GM12875 (cell line): ENCODE results near the gene GJA1.
"Not testable (repeated sequence)": the region's sequence is repeated elsewhere in the genome, so short reads cannot be mapped to it uniquely, and the experiment has no call there.

Experiments
- H3K4me3 ChIP-seq: one replicate; pipeline ENCODE4 v1.5.1; 2011; ENCODE audit warnings: low read depth, low read length, control low read depth
- TF ChIP-seq, protein P1 (sequence below): IDR thresholded peaks from 2 replicates; pipeline ENCODE4 v1.5.1; 2011; ENCODE audit warnings: low read depth, mild to moderate bottlenecking, control low read depth, inconsistent platforms, low read length, moderate library complexity, borderline replicate concordance; ENCODE audit not compliant: insufficient read depth

Gene GJA1

GRCh38 chr6:121430514-121431460 lies 4.7 kb upstream of the GJA1 start:
- no peak overlapping the region for H3K4me3 ChIP-seq
- TF ChIP-seq, protein P1, sequence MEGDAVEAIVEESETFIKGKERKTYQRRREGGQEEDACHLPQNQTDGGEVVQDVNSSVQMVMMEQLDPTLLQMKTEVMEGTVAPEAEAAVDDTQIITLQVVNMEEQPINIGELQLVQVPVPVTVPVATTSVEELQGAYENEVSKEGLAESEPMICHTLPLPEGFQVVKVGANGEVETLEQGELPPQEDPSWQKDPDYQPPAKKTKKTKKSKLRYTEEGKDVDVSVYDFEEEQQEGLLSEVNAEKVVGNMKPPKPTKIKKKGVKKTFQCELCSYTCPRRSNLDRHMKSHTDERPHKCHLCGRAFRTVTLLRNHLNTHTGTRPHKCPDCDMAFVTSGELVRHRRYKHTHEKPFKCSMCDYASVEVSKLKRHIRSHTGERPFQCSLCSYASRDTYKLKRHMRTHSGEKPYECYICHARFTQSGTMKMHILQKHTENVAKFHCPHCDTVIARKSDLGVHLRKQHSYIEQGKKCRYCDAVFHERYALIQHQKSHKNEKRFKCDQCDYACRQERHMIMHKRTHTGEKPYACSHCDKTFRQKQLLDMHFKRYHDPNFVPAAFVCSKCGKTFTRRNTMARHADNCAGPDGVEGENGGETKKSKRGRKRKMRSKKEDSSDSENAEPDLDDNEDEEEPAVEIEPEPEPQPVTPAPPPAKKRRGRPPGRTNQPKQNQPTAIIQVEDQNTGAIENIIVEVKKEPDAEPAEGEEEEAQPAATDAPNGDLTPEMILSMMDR = no peak

DNA sequence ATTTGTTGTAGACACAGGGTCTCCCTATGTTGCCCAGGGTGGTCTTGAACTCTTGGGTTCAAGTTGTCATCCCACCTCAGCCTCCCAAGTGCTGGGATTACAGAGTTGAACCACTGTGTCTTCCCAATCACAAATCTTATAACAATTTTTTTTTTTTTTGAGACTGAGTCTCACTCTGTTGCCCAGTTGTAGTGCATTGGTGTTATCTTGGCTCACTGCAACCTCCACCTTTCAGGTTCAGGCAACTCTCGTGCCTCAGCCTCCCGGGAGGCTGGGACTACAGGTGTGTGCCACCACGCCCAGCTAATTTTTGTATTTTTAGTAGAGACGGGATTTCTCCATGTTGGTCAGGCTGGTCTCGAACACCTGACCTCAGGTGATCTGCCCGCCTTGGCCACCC lies 3.7 kb upstream of the GJA1 start:
- H3K4me3 ChIP-seq = not testable (repeated sequence)

DNA sequence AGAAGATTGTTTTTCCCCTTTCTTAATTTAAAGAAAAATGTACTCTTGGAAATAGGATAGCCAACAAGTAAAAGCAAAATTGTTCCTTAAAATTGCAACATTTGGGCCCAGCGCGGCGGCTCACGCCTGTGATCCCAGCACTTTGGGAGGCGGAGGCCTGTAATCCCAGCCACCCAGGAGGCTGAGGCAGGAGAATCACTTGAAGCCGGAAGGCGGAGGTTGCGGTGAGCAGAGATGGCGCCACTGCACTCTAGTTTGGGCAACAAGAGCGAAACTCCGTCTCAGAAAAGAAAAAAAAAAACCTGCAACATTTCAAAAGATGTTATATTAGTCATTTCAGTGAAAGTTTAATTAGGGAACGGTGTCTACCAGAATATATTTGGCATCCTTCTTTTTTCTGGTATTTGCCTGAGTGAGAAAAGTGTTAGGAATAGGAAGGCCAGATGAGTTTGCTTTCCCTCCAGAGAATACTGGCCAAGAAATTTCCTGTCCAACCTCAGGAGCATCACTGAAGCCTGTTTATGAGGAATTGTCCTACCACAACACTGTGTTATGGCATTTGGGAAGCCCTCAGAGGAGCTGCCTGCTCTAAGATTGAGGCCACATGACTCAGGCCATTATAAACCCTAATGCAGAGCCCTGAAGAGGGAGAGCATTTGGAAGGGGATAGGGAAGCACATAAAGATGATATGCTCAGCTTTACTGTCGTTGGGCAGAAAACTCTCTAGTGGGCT lies 1.2 kb upstream of the GJA1 start:
- TF ChIP-seq, protein P1 = no peak

GRCh38 chr6:121436274-121436857 lies 920 bp downstream of the GJA1 start:
- H3K4me3 ChIP-seq = no peak overlapping the region
- TF ChIP-seq, protein P1 = no peak

More for the DNA sequence above, 1.2 kb upstream of the GJA1 start:
- no peak overlapping the region for H3K4me3 ChIP-seq

DNA sequence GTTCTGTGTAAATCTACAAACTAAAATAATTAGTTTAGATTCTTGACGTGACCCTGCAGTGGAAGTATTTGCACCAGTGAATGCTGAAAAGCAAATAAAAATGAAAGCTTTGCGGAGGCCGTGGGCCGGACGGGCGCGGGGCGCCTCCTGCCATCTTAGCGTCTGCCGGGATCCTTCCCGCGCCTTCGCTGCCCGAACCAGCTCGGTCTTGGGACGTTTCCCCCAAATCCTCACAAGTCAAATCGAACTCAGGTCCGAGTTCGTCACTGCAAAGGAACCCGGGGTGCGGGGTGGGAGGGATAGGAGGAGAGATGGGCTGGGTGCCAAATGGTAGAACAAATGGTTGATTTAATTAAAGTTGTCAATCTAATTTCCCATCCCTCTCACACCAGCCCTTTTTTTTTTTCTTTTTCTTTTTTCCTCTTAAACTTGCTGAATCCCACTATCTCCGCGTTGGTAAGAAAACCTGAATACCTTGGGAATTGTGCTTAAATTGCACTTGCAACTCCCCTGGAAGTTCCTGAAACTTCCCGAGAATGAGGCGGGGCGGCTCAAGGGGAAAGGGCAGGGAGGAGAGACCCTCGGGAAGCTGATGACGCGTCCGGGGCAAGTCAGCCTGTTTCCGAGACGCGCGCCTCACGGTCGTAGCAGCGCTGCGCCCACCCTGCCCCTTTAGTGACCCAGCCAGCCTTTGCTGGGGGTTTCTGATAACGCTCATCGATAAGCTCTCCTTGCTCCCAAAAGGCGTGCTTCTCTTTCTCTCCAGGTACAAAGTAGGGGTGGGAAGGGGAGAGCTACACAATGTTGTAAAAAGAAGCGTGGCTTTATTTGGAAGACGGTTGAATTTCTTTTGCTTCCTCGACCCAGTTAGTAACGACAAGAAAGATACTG lies 1.8 kb downstream of the GJA1 start:
- TF ChIP-seq, protein P1 = no peak
- H3K4me3 ChIP-seq = no peak overlapping the region

DNA sequence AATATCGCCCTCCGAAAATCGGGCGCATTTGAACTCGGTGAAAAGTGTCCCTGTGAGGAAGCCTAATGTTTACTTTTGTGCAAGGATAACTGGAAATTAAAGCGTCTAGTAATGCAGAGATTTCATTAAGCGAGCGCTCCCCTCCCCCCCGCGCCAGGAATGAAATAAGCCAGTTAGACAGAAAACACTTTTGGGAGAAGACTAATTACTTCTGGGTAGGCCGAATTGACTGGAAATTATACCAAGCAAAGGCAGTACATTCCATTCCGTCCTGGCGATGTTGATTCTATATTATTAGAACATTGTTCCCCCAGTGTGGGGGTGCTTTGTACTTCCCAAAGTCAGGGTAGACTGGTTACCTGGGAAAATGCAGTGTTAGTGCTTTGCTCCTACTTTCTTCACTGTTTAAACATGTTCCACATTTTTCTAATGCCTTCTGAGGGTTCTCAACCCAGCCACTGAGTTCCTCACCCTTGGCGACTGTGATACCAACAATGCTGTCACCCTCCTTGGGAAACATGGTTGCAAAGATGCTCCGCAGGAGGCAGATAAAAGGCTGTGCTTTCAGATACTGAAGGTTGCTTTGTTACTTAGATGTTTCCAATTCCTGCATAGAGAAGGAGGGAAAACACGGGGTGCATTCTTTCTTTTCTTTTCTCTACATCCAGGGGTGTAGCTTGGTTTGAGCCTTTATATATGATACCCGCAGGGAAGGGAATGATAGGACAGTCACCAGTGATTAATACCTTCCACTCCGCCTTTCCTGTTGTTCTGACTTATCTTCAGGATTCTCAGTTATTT lies 2.6 kb downstream of the GJA1 start:
- no peak overlapping the region for H3K4me3 ChIP-seq
- TF ChIP-seq, protein P1 = no peak
